ENCODE results near the gene CGB2. TPM values are rescaled to one million over a fixed set of nuclear protein-coding genes. Genes with fewer than 3 reads are reported as not detected.
A peak's percentile ranks its signal among the peaks of the same experiment; 100 is the strongest.

The CGB2 gene
- total and polyA plus RNA-seq, 9 of the 15 experiments (the other 6 are each of a cell fraction or from before 2014, with no cell fraction given), result 0.22 TPM; not detected in 8

DNA sequence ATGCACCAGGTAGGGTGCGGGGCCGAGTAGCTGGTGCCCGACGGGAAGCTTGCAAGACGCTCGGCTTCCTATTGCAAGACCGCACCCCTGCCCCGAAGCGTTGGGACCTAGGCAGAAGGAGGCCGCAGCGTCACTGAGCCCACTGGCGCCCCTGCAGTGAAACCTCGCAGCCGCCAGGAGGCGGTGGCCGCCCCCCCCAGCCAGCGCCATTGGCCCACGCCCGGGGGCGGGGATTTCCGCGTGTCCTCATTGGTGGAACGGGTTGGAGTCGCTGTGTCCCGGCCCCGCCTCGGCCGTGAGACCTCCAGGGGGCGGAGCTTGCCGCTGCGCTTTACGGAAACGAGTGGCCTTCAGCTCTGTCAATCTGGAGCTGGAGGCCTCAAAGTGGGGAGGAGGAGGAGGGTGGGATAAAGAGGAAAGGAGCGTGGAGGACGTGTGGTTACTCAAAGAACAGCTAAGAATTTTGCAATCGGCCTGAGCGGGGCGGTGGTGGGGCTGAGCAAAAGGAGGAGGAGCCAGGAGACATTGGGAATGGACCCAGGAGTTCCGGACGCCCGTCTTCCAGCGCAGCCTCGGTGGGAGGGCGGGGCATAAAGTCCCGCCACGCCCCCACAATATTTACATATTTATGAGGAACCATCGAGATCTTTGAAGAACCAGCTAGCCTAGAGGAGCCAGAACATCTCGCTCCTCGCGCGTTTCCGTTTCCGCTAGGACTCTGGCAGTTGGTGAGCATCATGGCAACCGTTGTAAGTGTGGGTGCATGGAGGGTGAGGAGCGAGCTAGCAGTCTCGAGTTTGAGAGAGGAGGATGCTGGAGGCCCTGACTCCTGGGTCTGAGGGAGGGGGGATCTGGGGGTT lies 38.3 kb upstream of the CGB2 start, which contains the start of the genes GYS1 and RUVBL2 (continued):
- TF ChIP-seq E2F8 (IDR thresholded peaks at IDR 0.05; ENCODE audit: low read depth, partially characterized antibody) (peak; percentile 58), ETS2 (tag; IDR thresholded peaks at IDR 0.05; ENCODE audit: borderline replicate concordance, poor library complexity, severe bottlenecking) (no peak), RBM39 (optimal IDR thresholded peaks at IDR 0.05; ENCODE audit: low read depth, low read length) (peak; percentile 73), RREB1 (CRISPR knock-in tag; IDR thresholded peaks at IDR 0.05) (no peak), ZNF134 (CRISPR knock-in tag; conservative IDR thresholded peaks at IDR 0.05) (no peak)
- TF ChIP-seq, protein P1, sequence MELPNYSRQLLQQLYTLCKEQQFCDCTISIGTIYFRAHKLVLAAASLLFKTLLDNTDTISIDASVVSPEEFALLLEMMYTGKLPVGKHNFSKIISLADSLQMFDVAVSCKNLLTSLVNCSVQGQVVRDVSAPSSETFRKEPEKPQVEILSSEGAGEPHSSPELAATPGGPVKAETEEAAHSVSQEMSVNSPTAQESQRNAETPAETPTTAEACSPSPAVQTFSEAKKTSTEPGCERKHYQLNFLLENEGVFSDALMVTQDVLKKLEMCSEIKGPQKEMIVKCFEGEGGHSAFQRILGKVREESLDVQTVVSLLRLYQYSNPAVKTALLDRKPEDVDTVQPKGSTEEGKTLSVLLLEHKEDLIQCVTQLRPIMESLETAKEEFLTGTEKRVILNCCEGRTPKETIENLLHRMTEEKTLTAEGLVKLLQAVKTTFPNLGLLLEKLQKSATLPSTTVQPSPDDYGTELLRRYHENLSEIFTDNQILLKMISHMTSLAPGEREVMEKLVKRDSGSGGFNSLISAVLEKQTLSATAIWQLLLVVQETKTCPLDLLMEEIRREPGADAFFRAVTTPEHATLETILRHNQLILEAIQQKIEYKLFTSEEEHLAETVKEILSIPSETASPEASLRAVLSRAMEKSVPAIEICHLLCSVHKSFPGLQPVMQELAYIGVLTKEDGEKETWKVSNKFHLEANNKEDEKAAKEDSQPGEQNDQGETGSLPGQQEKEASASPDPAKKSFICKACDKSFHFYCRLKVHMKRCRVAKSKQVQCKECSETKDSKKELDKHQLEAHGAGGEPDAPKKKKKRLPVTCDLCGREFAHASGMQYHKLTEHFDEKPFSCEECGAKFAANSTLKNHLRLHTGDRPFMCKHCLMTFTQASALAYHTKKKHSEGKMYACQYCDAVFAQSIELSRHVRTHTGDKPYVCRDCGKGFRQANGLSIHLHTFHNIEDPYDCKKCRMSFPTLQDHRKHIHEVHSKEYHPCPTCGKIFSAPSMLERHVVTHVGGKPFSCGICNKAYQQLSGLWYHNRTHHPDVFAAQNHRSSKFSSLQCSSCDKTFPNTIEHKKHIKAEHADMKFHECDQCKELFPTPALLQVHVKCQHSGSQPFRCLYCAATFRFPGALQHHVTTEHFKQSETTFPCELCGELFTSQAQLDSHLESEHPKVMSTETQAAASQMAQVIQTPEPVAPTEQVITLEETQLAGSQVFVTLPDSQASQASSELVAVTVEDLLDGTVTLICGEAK (IDR thresholded peaks at IDR 0.05), result peak; percentile 97
- TF ChIP-seq, protein P1 (CRISPR knock-in tag; IDR thresholded peaks at IDR 0.05), result no peak

Measured in K562 (cell line).